Sigmoid colon (tissue), 3 donors: ENCODE data around the gene DDX51.

ENCODE experiments used
- POLR2A ChIP-seq, 2 donors: fragments of 450-650 bp; IDR thresholded peaks; one replicate each; pipeline ENCODE4 v1.6.1; 2016; ENCODE audit warnings: antibody characterized with exemption in 2 of 2, mild to moderate bottlenecking in 2 of 2, moderate library complexity in 2 of 2
- TF ChIP-seq, protein P1 (sequence below), 4 experiments: fragments of 450-650 bp in 3 of 4; fragments of 200-600 bp in 1 of 4; IDR thresholded peaks; one replicate each; pipeline ENCODE4 v1.5.1; 2016 to 2019; ENCODE audit warnings: antibody characterized with exemption in 4 of 4, mild to moderate bottlenecking in 3 of 4, moderate library complexity in 2 of 4

DNA sequence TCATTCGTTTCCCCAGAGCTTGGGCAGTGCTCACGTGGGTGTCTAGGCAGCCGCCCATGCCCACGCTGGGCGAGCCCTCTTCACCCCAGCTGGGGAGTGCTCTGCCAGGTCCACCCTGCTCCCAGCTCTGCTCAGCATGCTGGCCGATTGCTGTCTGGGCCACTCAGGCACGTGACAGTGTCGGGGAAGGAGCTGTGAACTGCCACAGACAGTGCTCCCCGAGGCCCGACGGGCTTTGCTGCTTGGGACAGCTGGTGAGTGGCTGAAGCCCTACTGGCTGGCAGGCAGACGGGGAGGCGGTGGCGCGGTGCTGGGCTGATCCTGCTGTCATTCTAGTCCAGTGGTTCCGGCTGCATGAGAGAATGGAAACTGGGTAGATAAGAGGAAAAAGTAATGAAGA, 15.9 kb upstream of the DDX51 start:
- TF ChIP-seq, protein P1, sequence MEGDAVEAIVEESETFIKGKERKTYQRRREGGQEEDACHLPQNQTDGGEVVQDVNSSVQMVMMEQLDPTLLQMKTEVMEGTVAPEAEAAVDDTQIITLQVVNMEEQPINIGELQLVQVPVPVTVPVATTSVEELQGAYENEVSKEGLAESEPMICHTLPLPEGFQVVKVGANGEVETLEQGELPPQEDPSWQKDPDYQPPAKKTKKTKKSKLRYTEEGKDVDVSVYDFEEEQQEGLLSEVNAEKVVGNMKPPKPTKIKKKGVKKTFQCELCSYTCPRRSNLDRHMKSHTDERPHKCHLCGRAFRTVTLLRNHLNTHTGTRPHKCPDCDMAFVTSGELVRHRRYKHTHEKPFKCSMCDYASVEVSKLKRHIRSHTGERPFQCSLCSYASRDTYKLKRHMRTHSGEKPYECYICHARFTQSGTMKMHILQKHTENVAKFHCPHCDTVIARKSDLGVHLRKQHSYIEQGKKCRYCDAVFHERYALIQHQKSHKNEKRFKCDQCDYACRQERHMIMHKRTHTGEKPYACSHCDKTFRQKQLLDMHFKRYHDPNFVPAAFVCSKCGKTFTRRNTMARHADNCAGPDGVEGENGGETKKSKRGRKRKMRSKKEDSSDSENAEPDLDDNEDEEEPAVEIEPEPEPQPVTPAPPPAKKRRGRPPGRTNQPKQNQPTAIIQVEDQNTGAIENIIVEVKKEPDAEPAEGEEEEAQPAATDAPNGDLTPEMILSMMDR (IDR thresholded peaks at IDR 0.05) = no peak
- no peak for TF ChIP-seq POLR2A (IDR thresholded peaks at IDR 0.05)
